ENCODE results near the gene MEIS2.

MEIS2 gene

GRCh38 chr15:37100109-37100965 is at the start of gene MEIS2:
MEIS2 (minus strand) TSS chr15:37100549; CDS start chr15:37099466, 1,083 bp downstream.
- DNase-seq (ENCODE audit: low read depth in 2 of 2): no peak

- DNase-seq (ENCODE audit: low read depth in 2 of 2): no peak
Measured at GRCh38 chr15:37149146-37149545, 48.8 kb upstream of the MEIS2 start.

GRCh38 chr15:37148714-37149113 is 48.4 kb upstream of the MEIS2 start:
- no peak for DNase-seq (ENCODE audit: low read depth in 2 of 2)

- DNase-seq (ENCODE audit: low read depth in 2 of 2): no peak
Measured at GRCh38 chr15:37143351-37143750, 43.0 kb upstream of the MEIS2 start.

- DNase-seq (ENCODE audit: low read depth in 2 of 2): no peak
Measured at GRCh38 chr15:37142371-37142770, 42.0 kb upstream of the MEIS2 start.

GRCh38 chr15:37140531-37141058 is 40.2 kb upstream of the MEIS2 start:
- no peak for DNase-seq (ENCODE audit: low read depth in 2 of 2)

GRCh38 chr15:37138591-37139215 is 38.4 kb upstream of the MEIS2 start:
- DNase-seq (ENCODE audit: low read depth in 2 of 2): no peak

GRCh38 chr15:37137221-37137620 is 36.9 kb upstream of the MEIS2 start:
- no peak for DNase-seq (ENCODE audit: low read depth in 2 of 2)

- no peak for DNase-seq (ENCODE audit: low read depth in 2 of 2)
Measured at GRCh38 chr15:37136666-37137065, 36.3 kb upstream of the MEIS2 start.

GRCh38 chr15:37135225-37135624 is 34.9 kb upstream of the MEIS2 start:
- DNase-seq (ENCODE audit: low read depth in 2 of 2): no peak

GRCh38 chr15:37134699-37135131 is 34.4 kb upstream of the MEIS2 start:
- DNase-seq (ENCODE audit: low read depth in 2 of 2): no peak

- DNase-seq (ENCODE audit: low read depth in 2 of 2): no peak
Measured at GRCh38 chr15:37134244-37134643, 33.9 kb upstream of the MEIS2 start.

- DNase-seq (ENCODE audit: low read depth in 2 of 2): no peak
Measured at GRCh38 chr15:37133602-37134001, 33.3 kb upstream of the MEIS2 start.

GRCh38 chr15:37132826-37133417 is 32.6 kb upstream of the MEIS2 start:
- DNase-seq (ENCODE audit: low read depth in 2 of 2): no peak

- DNase-seq (ENCODE audit: low read depth in 2 of 2): no peak
Measured at GRCh38 chr15:37131621-37132020, 31.3 kb upstream of the MEIS2 start.

- no peak for DNase-seq (ENCODE audit: low read depth in 2 of 2)
Measured at GRCh38 chr15:37130356-37130755, 30.0 kb upstream of the MEIS2 start.

- DNase-seq (ENCODE audit: low read depth in 2 of 2): no peak
Measured at GRCh38 chr15:37125143-37125542, 24.8 kb upstream of the MEIS2 start.

- DNase-seq (ENCODE audit: low read depth in 2 of 2): no peak
Measured at GRCh38 chr15:37124331-37124730, 24.0 kb upstream of the MEIS2 start.

GRCh38 chr15:37122703-37123102 is 22.4 kb upstream of the MEIS2 start:
- no peak for DNase-seq (ENCODE audit: low read depth in 2 of 2)

- DNase-seq (ENCODE audit: low read depth in 2 of 2): no peak
Measured at GRCh38 chr15:37121492-37121891, 21.1 kb upstream of the MEIS2 start.

GRCh38 chr15:37117030-37117429 is 16.7 kb upstream of the MEIS2 start:
- DNase-seq (ENCODE audit: low read depth in 2 of 2): no peak

GRCh38 chr15:37115538-37115937 is 15.2 kb upstream of the MEIS2 start:
- DNase-seq (ENCODE audit: low read depth in 2 of 2): no peak
